Activated CD8-positive, alpha-beta memory T cell treated with anti-CD3 and anti-CD28 coated beads for 4 hours (primary cell): ENCODE data around the gene PSMD1.

Experiments
- DNase-seq, 2 donors: peaks; one replicate each; pipeline ENCODE4 v3.0.0-alpha.2; 2020; ENCODE audit warnings: low read depth in 2 of 2

PSMD1 gene

DNA sequence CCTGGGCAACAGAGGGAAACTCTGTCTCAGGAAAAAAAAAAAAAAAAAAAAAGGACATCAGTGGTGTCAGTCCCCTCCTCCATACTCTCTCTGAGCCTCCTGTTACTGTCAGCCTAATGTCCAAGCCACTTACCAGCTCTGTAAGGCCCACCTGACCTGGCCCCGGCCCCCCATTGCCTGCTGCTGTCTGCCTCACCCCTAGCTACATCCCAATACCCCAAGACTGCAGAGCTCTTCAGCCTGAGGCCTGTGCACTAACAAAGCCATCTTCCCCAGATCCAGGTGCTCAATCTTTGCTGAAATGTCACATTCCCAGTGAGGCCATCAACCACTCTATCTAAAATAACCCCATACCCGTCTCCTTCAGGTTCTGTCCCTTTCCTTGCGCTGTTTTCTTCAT is 147.5 kb downstream of the PSMD1 start:
- DNase-seq = no peak

DNA sequence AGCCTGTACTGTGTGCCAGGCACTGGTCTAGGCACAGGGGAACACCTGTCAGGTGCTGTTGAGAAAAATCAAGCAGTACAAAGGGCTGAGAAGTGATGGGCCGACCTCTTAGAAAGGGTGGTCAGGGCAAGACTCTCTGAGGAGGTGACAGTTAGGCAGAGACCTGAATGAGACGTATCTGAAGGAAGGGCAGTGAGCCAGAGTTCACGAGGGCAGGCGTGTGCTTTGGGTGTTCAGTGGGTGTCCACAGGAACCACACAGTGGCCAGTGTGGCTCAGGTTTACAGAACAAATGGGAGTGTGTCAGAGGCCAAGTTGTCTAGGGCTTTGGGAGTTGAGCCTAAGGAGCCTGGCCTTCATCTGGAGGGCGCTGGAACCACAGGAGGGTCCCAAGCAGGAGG is 147.9 kb downstream of the PSMD1 start:
- no peak for DNase-seq

DNA sequence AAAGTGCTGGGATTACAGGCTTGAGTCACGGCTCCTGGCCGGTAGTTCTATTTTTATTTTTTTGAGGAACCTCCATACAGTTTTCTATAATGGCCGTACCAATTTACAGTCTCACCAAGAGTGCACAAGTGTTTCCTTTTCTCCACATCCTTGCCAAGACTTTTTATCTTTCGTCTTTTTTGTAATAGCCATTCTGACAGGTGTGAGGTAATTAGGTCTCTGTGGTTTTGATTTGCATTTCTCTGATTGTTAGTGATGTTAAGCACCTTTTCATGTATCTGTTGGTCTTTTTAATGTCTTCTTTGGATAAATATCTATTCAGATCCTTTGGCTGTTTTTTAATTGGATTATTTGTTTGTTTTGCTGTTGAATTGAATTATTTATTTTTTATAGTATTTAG is 151.1 kb downstream of the PSMD1 start:
- no peak for DNase-seq

- no peak for DNase-seq
Observed at GRCh38 chr2:231210782-231211181, 154.1 kb downstream of the PSMD1 start.

GRCh38 chr2:231211486-231211885 is 154.8 kb downstream of the PSMD1 start:
- DNase-seq = no peak

- DNase-seq = no peak
Observed at GRCh38 chr2:231212329-231212845, 155.7 kb downstream of the PSMD1 start.

DNA sequence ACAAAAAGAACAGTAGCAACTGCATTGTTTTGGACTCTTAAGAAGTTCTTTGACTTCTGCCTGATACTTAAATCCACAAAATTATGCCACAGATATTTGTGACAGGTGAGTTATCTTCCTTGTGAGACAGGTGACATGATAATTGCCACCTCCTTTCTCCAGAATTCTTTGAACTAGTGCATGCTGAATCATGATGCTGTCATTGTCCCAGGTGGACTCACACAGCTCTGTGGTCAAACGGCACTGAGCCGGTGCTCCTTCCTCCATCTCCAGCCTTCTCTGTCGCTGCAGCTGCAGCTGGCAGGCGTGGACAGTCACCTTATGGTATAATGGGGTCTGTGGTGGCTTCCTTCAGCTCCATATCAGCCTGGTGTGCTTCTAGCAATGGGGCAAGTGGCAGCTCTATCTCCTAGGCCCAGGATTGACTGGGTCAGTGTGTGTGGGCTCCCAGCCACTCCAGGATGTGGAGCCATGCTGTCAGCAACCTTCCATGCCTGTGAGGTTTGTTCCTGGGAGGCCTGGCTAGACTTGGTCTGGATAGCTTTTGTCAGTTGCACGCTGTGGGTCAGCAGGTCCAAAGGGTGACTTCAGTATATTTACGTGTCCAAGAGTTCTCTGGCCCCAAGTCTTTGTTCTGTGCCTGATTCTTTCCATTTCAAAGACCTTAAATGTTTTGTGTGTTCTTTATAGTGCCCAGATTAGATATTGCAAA is 157.4 kb downstream of the PSMD1 start:
- no peak for DNase-seq

GRCh38 chr2:231218366-231218765 is 161.7 kb downstream of the PSMD1 start:
- no peak for DNase-seq

- no peak for DNase-seq
Observed at GRCh38 chr2:231219289-231219688, 162.6 kb downstream of the PSMD1 start.

DNA sequence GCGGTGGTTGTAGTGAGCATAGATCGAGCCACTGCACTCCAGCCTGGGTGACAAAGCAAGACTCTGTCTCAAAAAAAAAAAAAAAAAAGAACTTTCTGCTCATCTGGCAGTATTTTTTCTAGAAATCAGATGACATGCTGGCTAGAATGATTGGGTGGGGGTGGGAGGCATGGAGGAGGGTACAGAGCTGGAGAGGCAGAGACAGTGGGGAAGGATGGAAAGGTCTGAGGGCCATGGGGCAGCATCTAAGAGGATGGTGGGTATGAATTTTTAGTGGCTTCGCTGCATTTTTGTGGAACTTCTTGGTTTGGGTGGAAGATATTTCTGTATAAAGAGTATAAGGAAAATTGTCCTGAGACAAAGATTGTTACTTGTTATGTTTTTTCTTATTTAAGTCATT is 165.1 kb downstream of the PSMD1 start:
- DNase-seq = no peak
